ENCODE results near the gene MPV17L. TPM values are rescaled to one million over a fixed set of nuclear protein-coding genes. Genes with fewer than 3 reads are reported as not detected.
"Not testable (repeated sequence)": the region's sequence is repeated elsewhere in the genome, so short reads cannot be mapped to it uniquely, and the experiment has no call there.

Gene MPV17L
- total RNA-seq, 2 donors from 2014 or later: 2.7 to 3.1 TPM

DNA sequence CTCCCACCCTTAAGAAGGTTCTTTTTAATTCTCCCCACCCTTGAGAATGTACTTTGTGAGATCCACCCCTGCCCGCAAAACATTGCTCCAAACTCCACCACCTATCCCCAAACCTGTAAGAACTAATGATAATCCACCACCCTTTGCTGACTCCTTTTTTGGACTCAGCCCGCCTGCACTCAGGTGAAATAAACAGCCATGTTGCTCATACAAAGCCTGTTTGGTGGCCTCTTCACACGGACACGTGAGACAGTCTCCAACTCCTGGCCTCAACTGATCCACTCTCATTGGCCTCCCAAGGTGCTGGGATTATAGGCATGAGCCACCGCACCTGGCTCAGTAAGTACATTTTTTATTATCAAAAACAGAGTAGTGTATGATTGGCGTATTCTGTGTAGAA, 13.9 kb downstream of the MPV17L start:
- not testable (repeated sequence) for H3K36me3 Mint-ChIP-seq (ENCODE audit: low read depth); DNase-seq; H3K9me3 Mint-ChIP-seq; H3K27ac ChIP-seq (ENCODE audit: low read depth, low read length); H3K4me3 Mint-ChIP-seq; H3K27me3 Mint-ChIP-seq (ENCODE audit: insufficient read depth); H3K4me1 ChIP-seq (ENCODE audit: control insufficient read depth, insufficient read depth, low read length); H3K27ac Mint-ChIP-seq; H3K36me3 ChIP-seq (ENCODE audit: control insufficient read depth, insufficient read depth, low read length); H3K9me3 ChIP-seq (ENCODE audit: control insufficient read depth, low read length); H3K27me3 ChIP-seq (ENCODE audit: control insufficient read depth, insufficient read depth, low read length, poor library complexity, severe bottlenecking); H3K4me1 Mint-ChIP-seq; H3K9ac ChIP-seq (ENCODE audit: extremely low read depth, low read length, poor library complexity, severe bottlenecking); H3K4me3 ChIP-seq (ENCODE audit: low read length)
- 91 to 100% methylated on average over 1 to 5 of the region's 6 CpGs for WGBS, 2 experiments (ENCODE audit: insufficient coverage in 1 of 2, insufficient read length in 1 of 2)

DNA sequence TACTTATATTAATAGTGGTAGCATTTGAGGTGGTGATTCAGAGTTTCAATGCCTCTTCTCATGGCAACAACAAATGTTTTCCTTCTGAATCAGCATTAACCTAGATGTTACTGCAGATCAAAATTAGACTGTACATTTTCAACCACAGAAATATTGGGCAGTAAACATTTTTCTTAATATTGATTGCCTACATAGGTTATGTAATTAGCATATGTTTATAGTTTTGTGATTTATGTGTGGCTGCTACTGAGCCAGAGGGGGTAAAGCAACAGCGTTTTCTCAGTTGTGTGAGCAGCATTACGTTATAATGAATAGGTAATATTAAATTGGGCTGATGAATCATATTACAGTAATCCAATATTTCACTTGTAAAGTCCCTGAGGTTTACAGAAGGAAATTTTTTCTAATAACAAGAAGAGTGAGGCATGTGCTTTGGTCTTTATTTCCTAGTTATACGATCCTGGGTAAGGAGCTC, 20.0 kb downstream of the MPV17L start:
- no peak overlapping the region for H3K27ac ChIP-seq (ENCODE audit: low read depth, low read length)
- no peak for DNase-seq
- Mint-ChIP-seq H3K27me3 (ENCODE audit: insufficient read depth) (no peaks in the 10 kb centered on the region), H3K36me3 (ENCODE audit: low read depth) (no peaks in the 10 kb centered on the region), H3K4me3 (no peak overlapping the region), H3K9me3 (no peaks in the 10 kb centered on the region), H3K27ac (no peak overlapping the region), H3K4me1 (no peaks in the 10 kb centered on the region)
- TF ChIP-seq, protein P1, sequence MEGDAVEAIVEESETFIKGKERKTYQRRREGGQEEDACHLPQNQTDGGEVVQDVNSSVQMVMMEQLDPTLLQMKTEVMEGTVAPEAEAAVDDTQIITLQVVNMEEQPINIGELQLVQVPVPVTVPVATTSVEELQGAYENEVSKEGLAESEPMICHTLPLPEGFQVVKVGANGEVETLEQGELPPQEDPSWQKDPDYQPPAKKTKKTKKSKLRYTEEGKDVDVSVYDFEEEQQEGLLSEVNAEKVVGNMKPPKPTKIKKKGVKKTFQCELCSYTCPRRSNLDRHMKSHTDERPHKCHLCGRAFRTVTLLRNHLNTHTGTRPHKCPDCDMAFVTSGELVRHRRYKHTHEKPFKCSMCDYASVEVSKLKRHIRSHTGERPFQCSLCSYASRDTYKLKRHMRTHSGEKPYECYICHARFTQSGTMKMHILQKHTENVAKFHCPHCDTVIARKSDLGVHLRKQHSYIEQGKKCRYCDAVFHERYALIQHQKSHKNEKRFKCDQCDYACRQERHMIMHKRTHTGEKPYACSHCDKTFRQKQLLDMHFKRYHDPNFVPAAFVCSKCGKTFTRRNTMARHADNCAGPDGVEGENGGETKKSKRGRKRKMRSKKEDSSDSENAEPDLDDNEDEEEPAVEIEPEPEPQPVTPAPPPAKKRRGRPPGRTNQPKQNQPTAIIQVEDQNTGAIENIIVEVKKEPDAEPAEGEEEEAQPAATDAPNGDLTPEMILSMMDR (conservative IDR thresholded peaks at IDR 0.05): no peak
- H3K9ac ChIP-seq (ENCODE audit: extremely low read depth, low read length, poor library complexity, severe bottlenecking): no peak overlapping the region
- H3K27me3 ChIP-seq (ENCODE audit: control insufficient read depth, insufficient read depth, low read length, poor library complexity, severe bottlenecking): no peaks in the 10 kb centered on the region
- WGBS, 2 experiments (ENCODE audit: insufficient coverage in 1 of 2, insufficient read length in 1 of 2): 100% methylated on average over 1 of the region's 3 CpGs; no CpG with 5 or more reads in 1 of the 2 experiments
- no peaks in the 10 kb centered on the region for H3K4me1 ChIP-seq (ENCODE audit: control insufficient read depth, insufficient read depth, low read length)
- no peak overlapping the region for H3K4me3 ChIP-seq (ENCODE audit: low read length)
- H3K36me3 ChIP-seq (ENCODE audit: control insufficient read depth, insufficient read depth, low read length): no peaks in the 10 kb centered on the region
- H3K9me3 ChIP-seq (ENCODE audit: control insufficient read depth, low read length): no peaks in the 10 kb centered on the region

DNA sequence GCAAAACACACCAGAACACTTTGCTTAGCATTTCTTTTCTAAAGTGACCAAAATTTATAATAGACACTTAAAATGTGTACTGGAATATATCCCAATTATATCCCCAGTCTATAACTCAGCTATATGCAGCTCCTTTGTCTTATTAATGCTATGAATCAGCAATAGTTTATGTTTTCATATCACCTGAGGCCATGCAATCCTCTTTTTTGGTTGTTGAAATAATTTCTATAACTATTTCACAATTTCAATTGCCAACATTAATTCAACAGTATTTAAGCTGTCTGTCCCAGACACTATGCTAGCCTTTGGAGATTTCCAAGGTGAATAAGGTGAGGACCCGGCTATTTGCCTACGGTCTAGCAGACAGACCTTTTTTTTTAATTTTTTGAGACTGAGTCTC, 21.6 kb downstream of the MPV17L start:
- H3K4me1 ChIP-seq (ENCODE audit: control insufficient read depth, insufficient read depth, low read length): no peaks in the 10 kb centered on the region
- no peak overlapping the region for H3K4me3 ChIP-seq (ENCODE audit: low read length)
- WGBS, 2 experiments (ENCODE audit: insufficient coverage in 1 of 2, insufficient read length in 1 of 2): 98 to 100% methylated on average over 2 of the region's 2 CpGs
- H3K9ac ChIP-seq (ENCODE audit: extremely low read depth, low read length, poor library complexity, severe bottlenecking): no peak overlapping the region
- H3K27me3 Mint-ChIP-seq (ENCODE audit: insufficient read depth): no peaks in the 10 kb centered on the region
- H3K27me3 ChIP-seq (ENCODE audit: control insufficient read depth, insufficient read depth, low read length, poor library complexity, severe bottlenecking): no peaks in the 10 kb centered on the region
- TF ChIP-seq, protein P1 (conservative IDR thresholded peaks at IDR 0.05): no peak
- H3K36me3 ChIP-seq (ENCODE audit: control insufficient read depth, insufficient read depth, low read length): no peaks in the 10 kb centered on the region
- no peak overlapping the region for H3K27ac ChIP-seq (ENCODE audit: low read depth, low read length)
- H3K27ac Mint-ChIP-seq: no peak overlapping the region
- H3K9me3 Mint-ChIP-seq: no peaks in the 10 kb centered on the region
- no peaks in the 10 kb centered on the region for H3K4me1 Mint-ChIP-seq
- no peaks in the 10 kb centered on the region for H3K9me3 ChIP-seq (ENCODE audit: control insufficient read depth, low read length)
- no peak for DNase-seq
- H3K4me3 Mint-ChIP-seq: no peak overlapping the region
- H3K36me3 Mint-ChIP-seq (ENCODE audit: low read depth): no peaks in the 10 kb centered on the region

- no peaks in the 10 kb centered on the region for H3K27me3 Mint-ChIP-seq (ENCODE audit: insufficient read depth)
- H3K27me3 ChIP-seq (ENCODE audit: control insufficient read depth, insufficient read depth, low read length, poor library complexity, severe bottlenecking): no peaks in the 10 kb centered on the region
- H3K27ac Mint-ChIP-seq: no peak overlapping the region
- TF ChIP-seq, protein P1 (conservative IDR thresholded peaks at IDR 0.05): no peak
- H3K4me3 ChIP-seq (ENCODE audit: low read length): no peak overlapping the region
- no peaks in the 10 kb centered on the region for H3K4me1 Mint-ChIP-seq
- H3K9ac ChIP-seq (ENCODE audit: extremely low read depth, low read length, poor library complexity, severe bottlenecking): no peak overlapping the region
- no peaks in the 10 kb centered on the region for H3K36me3 ChIP-seq (ENCODE audit: control insufficient read depth, insufficient read depth, low read length)
- H3K9me3 ChIP-seq (ENCODE audit: control insufficient read depth, low read length): no peaks in the 10 kb centered on the region
- H3K9me3 Mint-ChIP-seq: no peaks in the 10 kb centered on the region
- no peak overlapping the region for H3K27ac ChIP-seq (ENCODE audit: low read depth, low read length)
- DNase-seq: no peak
- H3K4me3 Mint-ChIP-seq: no peak overlapping the region
- H3K4me1 ChIP-seq (ENCODE audit: control insufficient read depth, insufficient read depth, low read length): no peaks in the 10 kb centered on the region
- 76 to 87% methylated on average over 2 to 3 of the region's 3 CpGs for WGBS, 2 experiments (ENCODE audit: insufficient coverage in 1 of 2, insufficient read length in 1 of 2)
- H3K36me3 Mint-ChIP-seq (ENCODE audit: low read depth): no peaks in the 10 kb centered on the region
Observed at GRCh38 chr16:15418206-15418605, 22.7 kb downstream of the MPV17L start.

- H3K9me3 Mint-ChIP-seq; H3K36me3 Mint-ChIP-seq (ENCODE audit: low read depth); H3K4me3 Mint-ChIP-seq; H3K4me1 Mint-ChIP-seq; H3K27ac ChIP-seq (ENCODE audit: low read depth, low read length); H3K36me3 ChIP-seq (ENCODE audit: control insufficient read depth, insufficient read depth, low read length); DNase-seq; H3K27me3 Mint-ChIP-seq (ENCODE audit: insufficient read depth); H3K4me1 ChIP-seq (ENCODE audit: control insufficient read depth, insufficient read depth, low read length); H3K27ac Mint-ChIP-seq; H3K4me3 ChIP-seq (ENCODE audit: low read length); H3K27me3 ChIP-seq (ENCODE audit: control insufficient read depth, insufficient read depth, low read length, poor library complexity, severe bottlenecking); H3K9ac ChIP-seq (ENCODE audit: extremely low read depth, low read length, poor library complexity, severe bottlenecking); H3K9me3 ChIP-seq (ENCODE audit: control insufficient read depth, low read length): not testable (repeated sequence)
- WGBS, 2 experiments (ENCODE audit: insufficient coverage in 1 of 2, insufficient read length in 1 of 2): 87 to 88% methylated on average over 4 of the region's 5 CpGs
Observed at GRCh38 chr16:15421696-15422095, 26.1 kb downstream of the MPV17L start.
